NCI-H69 (cell line): ENCODE data around the gene TMTC1.
"Not testable (repeated sequence)": the region's sequence is repeated elsewhere in the genome, so short reads cannot be mapped to it uniquely, and the experiment has no call there.

Experiments used
- DNase-seq: peaks from one replicate; lab custom pipeline; 2025; lab: John Stamatoyannopoulos, UW

The TMTC1 gene

GRCh38 chr12:29667011-29667410 is 116.7 kb downstream of the TMTC1 start:
- DNase-seq = no peak

- DNase-seq = no peak
These were observed 118.6 kb downstream of the TMTC1 start for GRCh38 chr12:29665107-29665506.

GRCh38 chr12:29662734-29663323 is 120.9 kb downstream of the TMTC1 start:
- no peak for DNase-seq

- DNase-seq = no peak
These were observed 122.9 kb downstream of the TMTC1 start for GRCh38 chr12:29660847-29661246.

GRCh38 chr12:29656762-29657538 is 126.8 kb downstream of the TMTC1 start:
- no peak for DNase-seq

- no peak for DNase-seq
These were observed 127.9 kb downstream of the TMTC1 start for GRCh38 chr12:29655861-29656260.

GRCh38 chr12:29653286-29653685 is 130.5 kb downstream of the TMTC1 start:
- DNase-seq = no peak

GRCh38 chr12:29650371-29650770 is 133.4 kb downstream of the TMTC1 start:
- no peak for DNase-seq

GRCh38 chr12:29649722-29650121 is 134.0 kb downstream of the TMTC1 start:
- DNase-seq = no peak

GRCh38 chr12:29644536-29645162 is 139.1 kb downstream of the TMTC1 start:
- DNase-seq = no peak

- no peak for DNase-seq
These were observed 143.0 kb downstream of the TMTC1 start for GRCh38 chr12:29640589-29641345.

GRCh38 chr12:29639893-29640495 is 143.7 kb downstream of the TMTC1 start:
- DNase-seq = no peak

- no peak for DNase-seq
These were observed 145.2 kb downstream of the TMTC1 start for GRCh38 chr12:29638528-29638927.

- DNase-seq = no peak
These were observed 149.7 kb downstream of the TMTC1 start for GRCh38 chr12:29634057-29634456.

GRCh38 chr12:29630164-29630563 is 153.6 kb downstream of the TMTC1 start:
- DNase-seq = not testable (repeated sequence)

- DNase-seq = no peak
These were observed 156.5 kb downstream of the TMTC1 start for GRCh38 chr12:29627221-29627620.

GRCh38 chr12:29625359-29625953 is 158.3 kb downstream of the TMTC1 start:
- DNase-seq = no peak

GRCh38 chr12:29622251-29622650 is 161.5 kb downstream of the TMTC1 start:
- DNase-seq = no peak

GRCh38 chr12:29620030-29620429 is 163.7 kb downstream of the TMTC1 start:
- DNase-seq = no peak

- no peak for DNase-seq
These were observed 166.3 kb downstream of the TMTC1 start for GRCh38 chr12:29617407-29617803.

GRCh38 chr12:29616664-29617406 is 166.9 kb downstream of the TMTC1 start:
- DNase-seq = no peak
